Suppressor macrophage (primary cell): ENCODE measurements around the gene SUCO.
A peak's percentile ranks its signal among the peaks of the same experiment; 100 is the strongest.

Source experiments
- DNase-seq, 4 experiments: peaks; one replicate each; pipeline ENCODE4 v3.0.0-alpha.2; 2020 to 2022

SUCO gene

DNA sequence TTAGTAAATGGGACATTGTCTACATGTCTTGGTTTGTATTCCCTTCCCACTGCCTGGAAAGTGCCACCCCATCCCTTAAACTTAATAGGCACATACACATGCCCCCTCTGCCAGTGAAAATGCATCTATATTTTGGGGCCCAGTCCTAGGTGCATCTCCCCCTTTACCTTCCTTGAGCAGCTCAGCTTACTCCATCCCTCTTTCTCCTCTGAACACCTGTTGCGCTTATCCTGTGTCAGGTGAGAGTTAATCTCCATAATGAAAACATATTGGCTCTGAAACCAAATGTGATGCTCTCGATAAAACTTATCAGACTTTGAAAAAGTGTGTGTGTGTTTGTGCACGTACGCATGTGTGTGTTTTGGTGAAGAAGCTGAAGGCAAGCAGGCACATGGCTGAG, 15.4 kb upstream of the SUCO start:
- no peak for DNase-seq

- DNase-seq = no peak
Measured at GRCh38 chr1:172529304-172529703, 3.6 kb upstream of the SUCO start.

GRCh38 chr1:172530000-172530399, 3.0 kb upstream of the SUCO start:
- no peak for DNase-seq

- no peak for DNase-seq
Measured at GRCh38 chr1:172531412-172532182, 1.4 kb upstream of the SUCO start.

GRCh38 chr1:172532183-172532699, 709 bp upstream of the SUCO start:
- peak; percentile 93 to 99 (median 96) for DNase-seq

DNA sequence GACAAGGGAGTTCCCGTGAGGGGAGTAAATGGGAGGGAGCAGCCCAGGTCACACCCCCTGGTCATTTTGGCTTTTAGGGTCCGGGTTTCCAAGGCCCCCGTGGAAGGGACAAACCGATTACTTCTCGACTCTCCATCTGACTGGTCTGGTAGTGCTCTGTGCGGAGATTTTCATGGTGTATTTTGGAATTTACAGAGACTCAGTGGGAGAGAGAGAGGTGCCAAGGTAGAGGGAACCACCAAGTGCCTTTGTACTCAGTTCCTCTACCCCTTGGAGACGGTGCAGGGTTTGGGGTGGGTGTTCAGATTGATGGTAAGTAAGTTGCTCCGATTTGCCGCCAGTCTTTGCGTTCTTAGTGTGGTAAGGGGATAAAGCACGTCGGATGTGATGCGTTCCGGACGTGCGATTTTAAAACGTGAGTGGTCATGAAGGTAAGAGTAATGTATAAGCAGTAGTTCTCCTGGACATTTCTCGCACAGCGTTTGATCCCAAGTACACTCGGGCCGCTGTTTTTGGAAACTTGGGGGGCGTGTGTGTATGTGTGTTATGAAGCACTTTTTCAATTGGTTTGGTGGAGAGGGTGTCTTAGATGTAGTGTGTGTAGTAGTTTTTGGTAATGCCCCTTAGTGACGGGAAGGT, 682 bp downstream of the SUCO start:
- DNase-seq = peak; percentile 17 to 42 (median 36)

DNA sequence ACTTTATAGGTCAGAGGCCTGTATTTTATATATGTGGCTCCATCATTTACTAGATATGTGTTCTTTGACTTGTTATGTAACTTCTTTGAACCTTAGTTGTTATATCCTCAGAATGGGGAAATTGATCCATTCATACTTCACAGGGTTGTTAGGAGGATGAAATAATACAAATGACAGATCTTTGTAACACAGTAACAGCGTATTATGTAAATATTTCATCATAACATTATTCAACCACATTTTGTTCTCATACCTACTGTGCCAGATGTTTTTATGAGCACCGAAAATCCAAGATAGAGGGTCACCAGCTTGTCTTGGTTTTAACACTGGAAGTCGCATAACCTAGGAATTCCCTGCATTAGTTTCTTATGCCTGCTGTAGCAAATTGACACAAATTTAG, 3.3 kb downstream of the SUCO start:
- DNase-seq = peak in 2 of 4 experiments; percentile 24 to 32

GRCh38 chr1:172537366-172537765, 4.4 kb downstream of the SUCO start:
- no peak for DNase-seq

GRCh38 chr1:172537827-172538391, 5.0 kb downstream of the SUCO start:
- no peak for DNase-seq

DNA sequence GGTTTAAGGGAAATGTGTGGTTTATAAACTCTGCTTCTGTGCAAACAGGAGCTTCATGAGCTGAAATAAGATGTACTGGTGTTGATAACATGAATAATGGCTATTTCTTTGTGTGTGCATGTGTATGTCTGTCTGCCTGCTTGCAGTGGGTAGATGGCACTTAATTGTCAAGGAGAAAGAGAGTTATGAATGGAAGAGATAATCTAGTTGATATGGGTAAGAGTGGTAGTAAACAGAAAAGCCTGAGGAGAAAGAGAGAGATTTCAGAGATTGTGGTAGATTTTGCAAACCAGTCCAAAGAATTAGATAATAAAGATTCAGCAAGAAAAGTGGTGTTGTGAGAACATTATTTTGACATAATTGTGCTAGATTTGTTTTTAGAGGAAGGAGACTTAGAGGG, 7.7 kb downstream of the SUCO start:
- DNase-seq = no peak

DNA sequence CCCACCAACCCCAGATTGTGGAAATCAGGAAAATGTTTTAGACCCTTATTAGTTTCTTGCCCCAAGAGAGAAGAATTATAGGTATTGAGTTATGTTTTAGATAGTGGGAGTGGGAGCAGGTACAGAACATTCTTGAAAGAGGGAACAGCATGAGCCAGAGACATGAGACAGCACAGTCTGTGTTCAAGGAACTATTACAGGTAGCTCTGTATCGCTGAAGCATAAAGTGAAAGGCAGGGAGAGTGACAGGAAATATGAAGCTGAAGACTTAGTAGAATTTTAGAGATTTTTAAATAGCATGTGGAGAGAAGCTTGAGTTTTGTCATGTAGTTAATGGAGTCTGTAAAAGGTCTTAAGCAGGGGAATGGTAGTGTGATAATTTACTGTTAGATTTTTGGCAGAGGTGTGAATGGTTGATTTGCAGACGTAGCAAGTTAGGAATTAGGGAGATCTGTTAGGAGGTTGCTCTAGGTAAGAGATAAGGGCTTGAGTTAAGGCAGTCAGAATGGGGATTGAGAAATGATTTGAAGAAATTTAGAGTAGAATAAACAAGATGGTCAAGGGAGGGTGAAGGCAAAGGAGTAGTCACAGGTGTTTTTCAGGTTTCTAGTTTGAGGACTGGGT, 11.6 kb downstream of the SUCO start:
- no peak for DNase-seq

DNA sequence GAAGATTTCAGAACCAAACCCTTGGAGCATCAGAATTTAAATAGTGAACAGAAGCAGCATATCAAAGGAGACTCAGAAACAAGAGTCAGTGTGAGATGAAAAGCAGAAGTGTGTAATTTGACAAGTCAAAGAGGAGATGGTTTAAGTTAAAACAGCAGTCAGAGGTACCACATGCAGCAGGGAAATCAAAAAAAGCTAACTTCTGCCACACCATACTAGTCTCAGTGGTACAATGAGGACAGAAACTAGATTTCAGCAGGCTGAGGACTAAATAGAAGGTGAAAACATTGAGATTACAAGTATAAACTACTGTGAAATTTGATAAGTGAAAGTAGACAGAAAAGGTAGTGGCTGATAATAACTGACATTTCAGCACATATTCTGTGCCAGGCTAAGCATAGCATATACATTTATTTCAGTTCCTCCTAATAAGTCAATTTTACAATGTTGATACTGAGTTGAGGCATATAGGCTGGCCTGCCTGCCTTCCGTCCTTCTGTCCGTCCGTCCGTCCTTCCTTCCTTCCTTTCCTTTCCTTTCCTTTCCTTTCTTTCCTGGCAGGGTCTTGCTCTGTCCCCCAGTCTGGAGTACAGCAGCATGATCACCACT, 12.6 kb downstream of the SUCO start:
- peak in 2 of 4 experiments; percentile 16 to 24 for DNase-seq

GRCh38 chr1:172547071-172547470, 14.1 kb downstream of the SUCO start:
- DNase-seq = no peak

DNA sequence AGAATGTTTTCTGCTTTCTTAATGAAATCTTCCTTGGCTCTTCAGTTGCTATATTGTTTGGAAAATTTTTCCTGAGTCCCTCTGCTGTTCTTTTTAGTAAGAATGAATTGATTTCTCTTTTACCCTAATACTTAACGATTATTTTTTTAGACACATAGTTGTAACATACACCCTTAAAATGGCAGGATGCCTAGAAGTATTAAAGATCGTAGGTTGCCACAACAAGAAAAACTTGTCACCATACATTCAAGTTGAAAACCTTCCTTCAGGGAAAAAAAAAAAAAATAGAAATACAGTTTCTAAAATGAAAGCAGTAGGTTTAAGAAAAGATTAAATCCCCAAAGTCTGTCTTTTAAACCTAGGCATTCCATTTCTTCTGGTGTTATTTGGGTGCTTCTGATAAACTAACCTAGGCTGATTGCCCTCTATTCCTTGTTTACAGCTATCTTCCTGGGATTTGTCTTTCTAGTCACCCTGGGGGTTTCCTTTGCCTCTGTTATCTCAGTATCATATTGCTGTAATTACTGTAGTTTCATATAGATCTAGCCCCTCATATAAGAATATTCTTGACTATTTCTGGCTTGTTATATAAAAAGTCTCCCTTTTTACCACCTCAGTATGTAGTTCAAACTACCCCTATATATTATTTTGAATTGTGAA, 16.8 kb downstream of the SUCO start:
- DNase-seq = no peak

DNA sequence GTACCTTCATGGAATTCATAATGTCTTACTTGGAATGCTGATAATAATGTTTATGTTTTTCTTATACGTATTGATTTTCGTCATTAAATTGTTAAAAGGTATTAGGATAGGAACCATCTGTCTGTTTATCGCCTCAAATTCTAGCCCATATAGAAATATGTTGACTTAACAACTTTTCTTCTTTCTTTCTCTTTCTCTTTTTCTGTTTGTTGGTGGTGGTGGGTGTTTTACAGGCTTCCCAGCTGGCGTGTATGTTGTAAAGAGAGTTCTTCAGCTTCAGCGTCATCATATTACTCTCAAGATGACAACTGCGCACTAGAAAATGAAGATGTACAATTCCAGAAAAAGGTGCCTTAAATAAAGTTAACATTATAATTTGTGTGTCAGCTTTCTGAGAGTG, 18.3 kb downstream of the SUCO start:
- DNase-seq = no peak

DNA sequence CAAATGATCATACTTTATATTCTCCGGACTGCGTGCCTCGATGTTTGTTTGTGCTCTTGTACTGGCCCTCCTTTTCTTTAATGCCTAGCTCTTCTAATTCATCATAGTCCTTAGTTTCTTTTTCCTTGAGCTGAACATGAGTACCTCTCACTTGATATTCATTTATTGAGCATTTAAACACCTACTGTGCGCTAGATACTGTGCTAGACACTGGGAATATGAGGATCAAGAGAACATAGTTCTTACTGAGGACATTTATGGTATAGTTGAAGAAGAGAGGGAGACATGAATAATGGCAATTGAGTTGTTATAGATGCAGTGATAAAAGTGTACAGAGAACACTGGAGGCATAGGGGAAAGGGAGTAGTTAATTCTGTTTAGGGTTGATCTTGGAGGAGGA, 22.0 kb downstream of the SUCO start:
- DNase-seq = no peak

- no peak for DNase-seq
Measured at GRCh38 chr1:172556461-172556860, 23.5 kb downstream of the SUCO start.

- no peak for DNase-seq
Measured at GRCh38 chr1:172557270-172557669, 24.3 kb downstream of the SUCO start.

- no peak for DNase-seq
Measured at GRCh38 chr1:172559572-172560210, 26.7 kb downstream of the SUCO start.

DNA sequence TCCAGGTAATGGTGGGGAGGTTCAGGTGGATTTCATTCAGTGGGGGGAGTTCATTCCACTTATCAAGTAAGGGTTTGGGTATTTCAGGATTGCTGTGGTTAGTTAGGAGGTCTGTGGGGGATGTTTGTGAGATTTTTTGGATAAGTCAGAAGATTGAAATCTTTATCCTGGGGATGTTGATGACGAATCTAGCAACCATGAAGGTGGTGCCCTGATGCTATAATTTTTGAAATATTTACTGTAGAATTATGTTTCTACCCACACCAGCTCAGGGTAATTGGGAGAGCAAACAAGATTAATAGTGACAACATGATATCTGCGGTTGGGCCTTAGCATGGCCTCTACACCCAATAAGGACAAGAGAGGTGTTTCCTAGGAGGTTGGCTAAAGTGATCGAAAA, 28.3 kb downstream of the SUCO start:
- no peak for DNase-seq

GRCh38 chr1:172566196-172566997, 33.4 kb downstream of the SUCO start:
- DNase-seq = no peak
